Measurements from ENCODE around the gene CALML3.

CALML3 gene

DNA sequence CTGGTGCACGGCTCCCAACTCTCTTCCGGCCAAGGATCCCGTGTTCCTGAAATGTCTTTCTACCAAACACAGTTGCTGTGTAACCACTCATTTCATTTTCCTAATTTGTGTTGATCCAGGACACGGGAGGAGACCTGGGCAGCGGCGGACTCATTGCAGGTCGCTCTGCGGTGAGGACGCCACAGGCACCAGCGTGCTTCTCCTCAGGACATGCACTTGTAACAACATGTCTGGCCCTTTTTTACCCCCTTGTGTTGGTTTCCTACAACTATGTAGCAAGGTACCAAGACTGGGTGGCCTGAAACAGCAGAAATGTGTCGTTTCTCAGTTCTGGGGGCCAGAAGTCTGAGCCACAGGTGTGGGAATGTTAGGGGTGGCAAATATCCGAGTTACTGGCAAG, 43.6 kb upstream of the CALML3 start:
- H3K9ac ChIP-seq (ENCODE audit: low read length): no peak overlapping the region

DNA sequence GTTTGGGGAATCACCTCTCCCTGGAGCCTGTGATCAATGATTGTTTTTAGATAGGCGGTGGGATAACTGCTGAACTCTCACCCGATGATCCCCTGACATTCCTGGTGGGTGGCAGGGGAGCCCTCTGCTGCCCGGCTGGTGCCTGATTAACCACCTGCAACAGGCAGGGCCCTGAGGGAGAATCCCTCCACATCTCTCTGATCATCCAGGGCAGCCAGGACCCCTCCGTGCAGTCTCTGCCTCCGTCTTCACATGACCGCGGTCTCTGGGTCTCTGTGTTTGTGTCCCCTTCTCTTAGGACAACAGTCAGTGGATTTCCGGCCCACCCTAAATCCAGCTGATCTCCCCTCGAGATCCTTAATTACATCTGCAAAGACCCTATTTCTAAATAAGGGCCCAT, 42.7 kb upstream of the CALML3 start:
- H3K4me1 ChIP-seq (ENCODE audit: low read length): peaks cover 6% of the 10 kb centered on the region; the same call in 1 of the 2 replicates
- no peaks in the 10 kb centered on the region for H3K79me2 ChIP-seq (ENCODE audit: low read length)
- H3K9ac ChIP-seq (ENCODE audit: low read length): no peak overlapping the region
- no peak overlapping the region for H2AFZ ChIP-seq (ENCODE audit: low read depth, low read length)
- H3K27ac ChIP-seq (ENCODE audit: low read length): no peak overlapping the region
- TF ChIP-seq, protein P1, sequence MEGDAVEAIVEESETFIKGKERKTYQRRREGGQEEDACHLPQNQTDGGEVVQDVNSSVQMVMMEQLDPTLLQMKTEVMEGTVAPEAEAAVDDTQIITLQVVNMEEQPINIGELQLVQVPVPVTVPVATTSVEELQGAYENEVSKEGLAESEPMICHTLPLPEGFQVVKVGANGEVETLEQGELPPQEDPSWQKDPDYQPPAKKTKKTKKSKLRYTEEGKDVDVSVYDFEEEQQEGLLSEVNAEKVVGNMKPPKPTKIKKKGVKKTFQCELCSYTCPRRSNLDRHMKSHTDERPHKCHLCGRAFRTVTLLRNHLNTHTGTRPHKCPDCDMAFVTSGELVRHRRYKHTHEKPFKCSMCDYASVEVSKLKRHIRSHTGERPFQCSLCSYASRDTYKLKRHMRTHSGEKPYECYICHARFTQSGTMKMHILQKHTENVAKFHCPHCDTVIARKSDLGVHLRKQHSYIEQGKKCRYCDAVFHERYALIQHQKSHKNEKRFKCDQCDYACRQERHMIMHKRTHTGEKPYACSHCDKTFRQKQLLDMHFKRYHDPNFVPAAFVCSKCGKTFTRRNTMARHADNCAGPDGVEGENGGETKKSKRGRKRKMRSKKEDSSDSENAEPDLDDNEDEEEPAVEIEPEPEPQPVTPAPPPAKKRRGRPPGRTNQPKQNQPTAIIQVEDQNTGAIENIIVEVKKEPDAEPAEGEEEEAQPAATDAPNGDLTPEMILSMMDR (IDR thresholded peaks at IDR 0.05; ENCODE audit: low read depth, low read length): no peak
- no peak for TF ChIP-seq EZH2phosphoT487 (IDR thresholded peaks at IDR 0.05; ENCODE audit: low read depth)
- H3K27me3 ChIP-seq (ENCODE audit: low read depth, low read length): peaks cover 4% of the 10 kb centered on the region
- H3K36me3 ChIP-seq (replicated peaks; ENCODE audit: low read depth, low read length): no peaks in the 10 kb centered on the region
- no peaks in the 10 kb centered on the region for H4K20me1 ChIP-seq (ENCODE audit: insufficient read depth, low read length)
- H3K4me3 ChIP-seq (ENCODE audit: low read length): no peak overlapping the region
- H3K4me2 ChIP-seq (ENCODE audit: low read length): no peak overlapping the region
- H3K9me3 ChIP-seq (ENCODE audit: insufficient read depth, low read length): no peaks in the 10 kb centered on the region

More for the DNA sequence above, 43.6 kb upstream of the CALML3 start:
- Histone ChIP-seq H3K27me3 (ENCODE audit: low read depth, low read length) (peaks cover 4% of the 10 kb centered on the region), H2AFZ (ENCODE audit: low read depth, low read length) (no peak overlapping the region), H3K4me2 (ENCODE audit: low read length) (no peak overlapping the region), H3K9me3 (ENCODE audit: insufficient read depth, low read length) (no peaks in the 10 kb centered on the region), H3K4me1 (ENCODE audit: low read length) (peaks cover 6% of the 10 kb centered on the region; the same call in 1 of the 2 replicates), H3K36me3 (replicated peaks; ENCODE audit: low read depth, low read length) (no peaks in the 10 kb centered on the region), H3K27ac (ENCODE audit: low read length) (no peak overlapping the region), H3K79me2 (ENCODE audit: low read length) (no peaks in the 10 kb centered on the region), H3K4me3 (ENCODE audit: low read length) (no peak overlapping the region), H4K20me1 (ENCODE audit: insufficient read depth, low read length) (no peaks in the 10 kb centered on the region)
- TF ChIP-seq EZH2phosphoT487 (IDR thresholded peaks at IDR 0.05; ENCODE audit: low read depth): no peak
- TF ChIP-seq, protein P1 (IDR thresholded peaks at IDR 0.05; ENCODE audit: low read depth, low read length): no peak

DNA sequence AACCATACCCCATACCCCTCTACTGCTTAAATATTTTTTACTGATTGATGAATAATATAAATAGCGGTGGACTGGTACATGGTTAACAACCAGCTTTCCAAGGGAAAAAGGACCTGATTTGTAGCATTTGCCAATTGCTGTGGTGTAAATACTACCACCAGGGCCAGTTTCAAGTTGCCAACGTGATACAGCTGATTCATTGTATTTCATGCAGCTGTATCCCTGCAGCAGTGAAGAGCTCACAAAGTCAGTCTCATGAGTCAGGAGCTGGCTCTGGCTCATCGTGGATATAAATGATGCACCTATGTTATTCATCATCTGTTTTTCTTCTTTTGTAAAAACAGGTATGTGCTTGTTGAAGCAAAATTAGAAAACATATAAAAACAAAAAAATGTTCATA, 40.6 kb upstream of the CALML3 start:
- no peaks in the 10 kb centered on the region for H3K79me2 ChIP-seq (ENCODE audit: low read length)
- no peak overlapping the region for H3K4me3 ChIP-seq (ENCODE audit: low read length)
- H3K27ac ChIP-seq (ENCODE audit: low read length): no peak overlapping the region
- H3K4me2 ChIP-seq (ENCODE audit: low read length): no peak overlapping the region
- peaks cover 6% of the 10 kb centered on the region; the same call in 1 of the 2 replicates for H3K4me1 ChIP-seq (ENCODE audit: low read length)
- peaks cover 4% of the 10 kb centered on the region for H3K27me3 ChIP-seq (ENCODE audit: low read depth, low read length)
- H3K9ac ChIP-seq (ENCODE audit: low read length): no peak overlapping the region
- no peak overlapping the region for H2AFZ ChIP-seq (ENCODE audit: low read depth, low read length)
- no peaks in the 10 kb centered on the region for H3K9me3 ChIP-seq (ENCODE audit: insufficient read depth, low read length)
- H4K20me1 ChIP-seq (ENCODE audit: insufficient read depth, low read length): no peaks in the 10 kb centered on the region
- H3K36me3 ChIP-seq (replicated peaks; ENCODE audit: low read depth, low read length): no peaks in the 10 kb centered on the region
- TF ChIP-seq, protein P1 (IDR thresholded peaks at IDR 0.05; ENCODE audit: low read depth, low read length): no peak
- TF ChIP-seq EZH2phosphoT487 (IDR thresholded peaks at IDR 0.05; ENCODE audit: low read depth): no peak

DNA sequence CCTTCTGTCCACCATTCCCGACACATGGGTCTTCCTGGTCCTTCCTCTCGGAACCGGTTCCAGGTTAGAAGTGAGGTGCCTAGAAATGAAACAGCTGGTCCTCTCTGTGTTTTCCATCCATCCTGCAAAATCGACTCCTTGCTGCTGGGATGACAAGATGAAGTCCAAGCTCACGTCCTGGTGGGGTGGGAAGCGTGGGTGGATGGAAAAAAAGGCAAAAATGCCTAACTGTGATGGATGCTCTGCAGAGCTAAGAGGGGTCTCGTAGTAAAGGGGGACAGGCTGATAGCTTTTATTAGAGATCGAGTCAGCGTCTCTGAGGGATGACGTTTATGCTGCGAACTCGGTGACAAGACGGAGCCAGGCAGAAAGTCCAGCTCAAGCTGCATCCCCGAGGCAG, 39.5 kb upstream of the CALML3 start:
- Histone ChIP-seq H4K20me1 (ENCODE audit: insufficient read depth, low read length) (no peaks in the 10 kb centered on the region), H3K9me3 (ENCODE audit: insufficient read depth, low read length) (no peaks in the 10 kb centered on the region), H3K36me3 (replicated peaks; ENCODE audit: low read depth, low read length) (no peaks in the 10 kb centered on the region), H2AFZ (ENCODE audit: low read depth, low read length) (no peak overlapping the region), H3K27me3 (ENCODE audit: low read depth, low read length) (peaks cover 4% of the 10 kb centered on the region), H3K4me2 (ENCODE audit: low read length) (no peak overlapping the region), H3K9ac (ENCODE audit: low read length) (no peak overlapping the region), H3K4me1 (ENCODE audit: low read length) (no peaks in the 10 kb centered on the region), H3K4me3 (ENCODE audit: low read length) (no peak overlapping the region), H3K27ac (ENCODE audit: low read length) (no peak overlapping the region), H3K79me2 (ENCODE audit: low read length) (no peaks in the 10 kb centered on the region)
- TF ChIP-seq EZH2phosphoT487 (IDR thresholded peaks at IDR 0.05; ENCODE audit: low read depth): no peak
- TF ChIP-seq, protein P1 (IDR thresholded peaks at IDR 0.05; ENCODE audit: low read depth, low read length): no peak

Data from OCI-LY3 (cell line).